ENCODE data around the gene MED20.
"Not testable (repeated sequence)": the region's sequence is repeated elsewhere in the genome, so short reads cannot be mapped to it uniquely, and the experiment has no call there.

The MED20 gene, protein sequence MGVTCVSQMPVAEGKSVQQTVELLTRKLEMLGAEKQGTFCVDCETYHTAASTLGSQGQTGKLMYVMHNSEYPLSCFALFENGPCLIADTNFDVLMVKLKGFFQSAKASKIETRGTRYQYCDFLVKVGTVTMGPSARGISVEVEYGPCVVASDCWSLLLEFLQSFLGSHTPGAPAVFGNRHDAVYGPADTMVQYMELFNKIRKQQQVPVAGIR

DNA sequence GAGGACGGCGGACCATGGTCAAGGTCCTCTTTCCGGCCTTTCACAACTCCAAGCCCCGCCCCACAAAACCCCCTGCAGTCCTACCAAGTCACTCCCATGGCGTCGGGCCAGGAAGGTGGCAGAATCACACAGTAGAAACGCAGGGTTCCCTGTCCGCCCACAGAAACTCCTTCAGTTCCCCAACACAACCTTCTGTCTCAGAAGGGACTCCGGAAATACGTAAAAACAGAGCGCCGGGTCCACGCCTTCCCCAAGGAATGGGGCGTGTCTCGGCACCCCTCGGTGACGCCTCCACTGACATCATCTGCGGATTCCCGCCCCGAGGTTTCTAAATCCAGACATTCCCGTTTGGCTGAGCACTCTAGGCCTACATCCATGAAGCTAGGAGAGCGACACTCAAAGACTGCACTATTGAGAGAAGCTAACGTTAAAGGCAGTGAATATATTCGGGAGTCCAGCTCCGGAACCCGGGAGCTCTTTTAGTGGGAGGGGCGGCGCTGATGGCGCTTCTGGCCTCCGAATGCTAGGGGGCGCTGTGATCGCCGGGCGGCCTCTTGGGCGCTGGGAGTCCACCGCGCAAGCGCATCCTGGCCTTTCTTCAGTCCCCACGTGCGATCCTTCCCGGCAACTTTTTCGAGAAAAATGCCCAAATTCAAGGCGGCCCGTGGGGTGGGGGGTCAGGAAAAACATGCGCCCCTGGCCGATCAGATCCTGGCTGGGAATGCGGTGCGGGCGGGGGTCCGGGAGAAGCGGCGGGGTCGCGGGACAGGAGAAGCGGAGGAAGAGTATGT lies at the start of gene MED20, which contains the start of gene BYSL:
Gene MED20, minus strand, starts transcription at position 219 of the 791 bp plus-strand sequence. Its CDS starts 121 bp downstream, at position 98.
Gene BYSL, plus strand, starts transcription at position 579 of the 791 bp plus-strand sequence. Its CDS starts 64 bp downstream, at position 643.
- peak; percentile 85 for DNase-seq

DNA sequence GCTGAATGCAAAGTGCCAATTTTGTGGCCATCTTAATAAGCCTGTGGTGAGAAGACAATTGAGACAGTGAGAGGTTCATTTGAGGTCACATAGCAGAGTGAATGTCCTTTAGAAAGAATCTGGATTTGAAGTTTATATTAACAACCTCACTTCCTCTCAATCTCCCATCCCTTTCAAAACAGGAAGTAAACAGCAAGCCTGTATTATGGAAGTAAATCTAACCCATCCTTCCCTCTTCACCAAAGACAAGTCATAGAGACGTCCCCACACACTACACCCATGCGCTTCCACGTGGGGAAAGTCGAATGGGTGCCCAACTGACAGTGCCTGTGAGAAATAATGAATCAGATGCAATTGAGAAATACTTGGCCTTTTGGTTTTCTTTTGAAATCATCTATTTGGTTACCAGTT lies 49.5 kb upstream of the MED20 start:
- no peak for DNase-seq

DNA sequence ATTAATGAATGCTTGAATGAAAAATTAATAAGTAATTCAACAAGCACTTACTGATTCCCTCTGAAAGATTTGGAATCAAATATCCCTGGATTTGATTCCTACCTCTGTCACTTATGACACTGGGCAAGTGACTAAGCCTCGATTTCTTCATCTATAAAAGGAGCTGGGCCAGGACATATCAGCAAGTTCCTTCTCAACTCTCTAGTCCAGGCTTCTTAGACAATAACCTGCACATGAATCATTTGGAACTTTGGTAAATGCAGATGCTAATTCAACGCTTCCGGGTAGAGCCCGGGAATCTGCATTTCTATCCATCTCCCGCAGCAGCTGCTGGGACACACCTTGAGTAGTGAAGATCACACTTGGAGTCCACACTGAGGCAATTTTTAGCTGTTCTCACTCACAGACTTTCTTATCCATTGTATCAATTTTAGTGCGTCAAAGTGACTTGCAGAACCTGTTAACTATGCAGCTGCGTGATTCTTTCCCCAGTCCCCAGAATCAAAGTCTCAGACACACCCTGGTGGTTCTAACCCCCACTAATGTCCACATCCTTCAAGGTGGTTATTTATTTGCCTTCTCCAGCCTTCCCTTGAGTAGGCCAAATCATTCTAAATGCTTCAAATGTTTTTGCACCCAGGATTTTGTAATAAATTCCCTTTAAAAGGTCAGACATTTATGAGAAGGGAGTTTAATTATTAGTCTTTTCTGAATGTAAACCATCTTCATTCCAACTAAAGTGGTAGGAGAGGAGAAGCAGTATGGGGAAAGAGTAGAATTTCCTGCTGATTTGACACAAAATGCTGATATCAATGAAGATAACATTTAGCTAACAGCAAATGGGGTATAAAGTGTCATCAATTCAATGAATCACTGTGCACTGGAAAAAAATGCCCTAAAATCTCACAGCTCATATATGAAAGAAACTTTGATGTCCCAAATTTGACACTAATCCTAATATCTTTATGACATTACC lies 46.7 kb upstream of the MED20 start:
- DNase-seq, result no peak

DNA sequence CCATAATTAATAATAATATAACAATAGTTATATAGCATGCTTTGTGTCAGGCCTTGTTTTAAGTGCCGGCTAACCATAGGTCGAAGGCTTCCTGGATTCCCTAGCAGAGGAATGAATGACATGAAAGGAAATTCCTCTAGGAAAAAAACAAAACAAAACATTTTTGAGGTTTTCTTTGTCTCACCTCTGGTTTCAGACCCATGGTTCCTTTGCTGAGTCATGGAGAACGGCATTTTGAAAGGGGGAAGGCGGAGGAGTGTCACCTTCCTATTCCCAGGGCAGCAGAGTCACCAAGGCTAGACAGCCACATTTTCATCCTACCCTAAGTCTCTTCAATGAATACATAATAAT lies 46.0 kb upstream of the MED20 start:
- no peak for DNase-seq

DNA sequence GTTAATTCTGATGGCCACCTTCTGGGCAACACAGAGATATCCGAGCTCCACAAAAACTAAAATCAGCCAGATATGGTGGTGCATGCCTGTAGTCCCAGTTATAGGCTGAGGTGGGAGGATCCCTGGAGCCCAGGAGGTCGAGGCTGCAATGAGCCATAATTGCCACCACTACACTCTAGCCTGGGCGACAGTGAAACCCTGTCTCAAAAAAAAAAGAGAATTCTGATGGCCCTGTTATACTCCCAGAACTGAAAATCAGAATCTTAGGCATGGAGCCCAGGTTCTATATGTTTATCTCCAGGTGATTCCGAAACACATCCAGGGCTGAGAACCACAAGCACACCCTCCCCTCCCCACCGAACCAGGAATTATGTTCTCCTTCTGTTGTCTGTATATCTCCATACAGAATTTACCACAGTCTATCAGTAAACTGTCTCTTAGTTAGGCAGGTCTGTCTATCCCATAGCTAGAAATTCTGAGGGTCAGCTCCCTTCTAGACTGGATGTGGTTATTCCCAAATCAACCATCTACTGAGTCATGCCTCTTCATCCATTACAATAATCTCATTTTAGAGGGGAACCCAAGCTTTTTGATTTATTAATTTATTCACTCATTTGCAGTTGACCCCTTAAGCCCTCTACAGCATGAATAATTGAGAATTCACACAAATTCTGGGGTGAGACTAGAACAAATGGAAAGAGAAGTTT lies 45.4 kb upstream of the MED20 start:
- DNase-seq, result no peak

DNA sequence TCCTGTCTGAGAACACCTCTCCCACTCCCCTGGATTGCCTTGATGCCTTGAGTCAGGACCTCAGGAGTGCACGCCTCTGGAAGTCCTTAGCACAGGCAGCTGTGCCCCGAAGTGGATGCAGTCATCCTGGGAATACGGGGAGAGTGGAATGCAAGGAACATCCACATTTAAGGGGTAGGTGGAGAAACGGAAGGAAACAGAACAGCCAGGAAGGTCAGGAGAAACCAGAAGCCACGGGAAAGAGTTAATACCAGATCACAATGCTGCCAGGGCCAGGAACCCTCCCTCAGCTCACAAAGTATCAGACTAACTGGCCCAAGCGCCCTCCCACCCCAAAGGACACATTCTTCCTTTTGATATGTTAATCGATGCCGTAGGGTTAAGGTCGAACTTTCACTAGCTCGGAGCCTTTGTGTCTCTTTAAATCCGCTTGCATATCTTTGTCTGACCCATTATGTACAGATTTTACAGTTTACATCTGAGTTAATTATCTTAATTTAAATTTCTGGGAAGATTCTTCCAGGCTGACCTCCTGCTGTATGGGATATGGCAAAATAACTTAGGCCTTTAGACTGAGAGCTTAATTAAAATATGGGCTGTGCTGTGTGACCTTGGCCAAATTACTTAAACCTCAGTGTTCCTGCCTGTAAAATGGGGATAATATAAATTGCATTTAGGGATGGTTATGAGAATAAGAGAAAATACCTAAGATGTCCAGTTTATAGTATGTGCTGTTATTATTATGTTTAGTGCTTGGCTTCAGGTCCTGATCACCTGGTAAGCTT lies 44.7 kb upstream of the MED20 start:
- DNase-seq, result no peak

DNA sequence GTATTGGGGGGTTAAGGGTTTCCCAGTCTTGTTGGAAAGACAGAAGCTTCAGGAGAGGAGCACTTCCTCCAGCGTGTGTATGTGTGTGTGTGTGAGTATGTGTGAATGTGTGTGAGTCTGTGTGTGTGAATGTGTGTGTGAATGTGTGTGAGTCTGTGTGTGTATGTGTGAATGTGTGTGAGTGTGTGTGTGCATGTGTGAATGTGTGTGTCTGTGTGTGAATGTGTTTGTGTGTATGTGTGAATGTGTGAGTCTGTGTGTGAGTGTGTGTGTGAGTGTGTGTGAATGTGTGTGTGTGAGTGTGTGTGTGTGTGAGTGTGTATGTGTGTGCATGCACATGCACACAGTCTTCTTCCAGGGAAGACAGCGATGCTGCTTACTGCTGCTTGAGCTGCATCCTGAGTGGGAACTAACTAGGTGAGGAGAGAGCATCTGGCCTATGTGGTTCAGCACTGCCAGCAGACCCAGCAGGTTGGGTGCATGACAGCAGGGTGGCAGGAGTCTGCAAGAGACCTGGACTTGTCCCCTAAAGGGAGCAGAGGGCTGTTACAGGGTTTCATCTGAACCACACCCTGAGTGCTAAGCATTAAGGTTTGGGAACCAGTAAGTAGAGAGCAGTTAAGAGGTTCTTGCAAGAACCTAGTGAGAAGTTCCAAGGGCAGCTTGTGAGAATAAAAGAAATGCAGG lies 43.4 kb upstream of the MED20 start:
- DNase-seq, result no peak

DNA sequence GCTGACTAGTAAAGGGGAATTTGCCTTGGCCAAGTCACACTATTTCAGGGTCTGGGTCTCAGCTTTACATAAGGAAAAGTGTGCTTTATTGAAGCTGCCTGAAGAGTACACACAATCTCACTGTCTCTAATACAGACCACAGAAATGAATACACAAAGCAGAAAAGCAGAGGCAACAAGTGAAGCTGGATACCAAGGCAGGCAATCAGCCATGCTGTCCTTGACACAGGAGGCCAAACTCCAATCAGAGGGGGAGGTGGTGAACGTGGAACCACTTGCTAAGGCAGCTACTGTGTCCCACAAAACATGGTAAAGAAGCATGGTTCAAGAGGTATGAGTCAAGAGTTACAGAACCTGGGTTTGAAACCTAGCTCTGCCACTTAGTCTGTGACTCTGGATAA lies 42.4 kb upstream of the MED20 start:
- no peak for DNase-seq

DNA sequence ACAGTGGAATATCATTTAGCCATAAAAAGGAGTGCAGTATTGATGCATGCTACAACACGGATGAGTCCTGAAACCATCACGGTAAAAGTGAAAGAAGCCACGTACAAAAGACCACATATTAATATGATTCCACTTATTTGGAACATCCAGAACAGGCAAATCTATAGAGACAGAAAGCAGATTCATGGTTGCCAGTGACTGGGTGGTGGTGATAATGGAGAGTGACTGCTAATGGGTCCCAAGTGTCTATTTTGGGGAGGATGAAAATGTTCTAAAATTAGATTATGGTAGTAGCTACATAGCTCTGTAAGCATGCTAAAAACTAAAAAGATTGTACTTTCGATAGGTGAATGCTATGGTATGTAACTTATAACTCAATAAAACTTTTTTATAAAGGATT lies 39.1 kb upstream of the MED20 start:
- no peak for DNase-seq

DNA sequence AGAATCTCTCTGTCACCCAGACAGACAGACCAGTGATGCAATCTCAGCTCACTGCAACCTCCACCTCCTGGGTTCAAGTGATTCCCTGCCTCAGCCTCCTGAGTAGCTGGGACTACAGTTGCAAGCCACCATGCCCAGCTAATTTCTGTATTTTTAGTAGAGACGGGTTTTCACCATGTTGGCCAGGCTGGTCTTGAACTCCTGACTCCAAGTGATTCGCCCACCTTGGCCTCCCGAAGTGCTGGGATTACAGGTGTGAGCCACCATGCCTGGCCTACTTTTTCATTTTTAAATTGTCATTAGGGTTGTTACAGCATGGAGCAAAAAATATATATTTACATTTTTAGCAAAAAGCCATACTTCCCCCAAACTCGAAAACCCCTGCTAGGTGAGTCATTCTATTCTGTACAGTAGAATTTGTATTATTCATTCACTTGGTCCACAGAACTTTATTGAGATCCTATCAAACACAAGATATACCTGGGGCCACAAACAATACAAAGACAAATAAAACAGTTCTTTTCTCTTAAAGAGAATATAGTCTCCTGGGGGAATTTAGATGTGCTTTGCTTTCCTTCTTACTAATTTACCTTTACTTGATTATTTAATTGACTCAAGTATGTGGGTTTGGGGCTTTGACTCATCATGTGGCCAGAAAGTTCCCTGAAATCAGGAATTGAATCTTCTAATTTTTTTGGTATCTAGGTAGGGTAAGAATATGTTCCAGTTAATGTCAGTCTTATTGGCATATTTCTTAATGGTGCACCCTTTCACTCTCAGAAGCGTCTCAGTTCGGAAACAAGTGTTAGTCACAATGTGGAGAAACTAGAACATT lies 37.3 kb upstream of the MED20 start:
- no peak for DNase-seq

DNA sequence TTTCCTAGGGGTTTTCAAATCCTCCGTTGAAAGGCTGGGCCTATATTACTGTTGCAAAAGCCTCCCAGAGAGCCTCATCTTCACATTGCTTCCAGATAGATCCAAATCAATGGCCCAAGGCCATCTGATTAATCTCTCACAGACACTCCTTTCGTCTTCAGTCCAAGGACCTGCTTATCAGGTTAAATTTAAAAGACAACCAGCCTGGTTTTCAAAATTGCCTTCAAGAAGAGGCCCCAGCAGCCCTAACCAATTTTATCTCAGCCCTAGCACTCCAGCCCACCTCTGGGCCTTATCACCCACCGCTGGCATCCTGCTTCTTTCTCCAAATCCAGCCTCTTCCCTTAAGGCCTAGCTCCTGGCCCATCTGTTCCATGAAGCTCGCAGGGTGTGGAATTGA lies 36.2 kb upstream of the MED20 start:
- no peak for DNase-seq

DNA sequence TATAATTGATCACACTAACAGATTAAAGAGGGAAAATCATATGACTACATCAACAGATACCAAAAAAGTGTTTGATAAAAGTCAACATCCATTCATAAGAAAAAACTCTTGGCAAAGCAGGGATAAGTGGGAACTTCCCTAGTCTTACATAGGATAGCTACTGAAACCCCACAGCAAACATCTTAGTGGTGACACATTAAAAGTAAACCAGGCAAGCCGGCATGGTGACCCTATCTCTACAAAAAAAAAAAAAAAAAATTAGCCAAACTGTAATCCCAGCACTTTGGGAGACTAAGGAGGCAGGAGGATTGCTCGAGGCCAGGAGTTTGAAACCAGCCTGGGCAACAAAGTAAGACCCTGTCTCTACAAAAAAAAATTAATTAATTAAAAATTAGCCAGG lies 34.5 kb upstream of the MED20 start:
- DNase-seq, result no peak

DNA sequence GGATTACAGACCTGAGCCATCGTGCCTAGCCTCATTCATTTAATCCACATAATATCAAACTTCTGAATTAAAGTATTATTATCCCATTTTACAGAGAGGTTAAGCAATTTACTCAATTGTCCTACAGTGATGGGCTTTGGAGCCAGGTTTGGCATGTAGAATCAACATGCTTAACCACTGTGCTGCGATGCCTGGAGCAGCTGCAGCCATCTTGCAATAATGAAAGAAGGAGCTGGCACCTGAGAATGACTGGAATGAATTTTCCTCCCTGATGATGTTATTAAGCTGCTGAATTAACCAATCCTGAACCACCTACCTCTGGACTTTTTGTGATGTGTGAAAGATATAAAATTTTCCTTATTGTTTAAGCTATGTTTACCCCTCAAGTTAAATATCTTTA lies 33.7 kb upstream of the MED20 start:
- DNase-seq, result no peak

DNA sequence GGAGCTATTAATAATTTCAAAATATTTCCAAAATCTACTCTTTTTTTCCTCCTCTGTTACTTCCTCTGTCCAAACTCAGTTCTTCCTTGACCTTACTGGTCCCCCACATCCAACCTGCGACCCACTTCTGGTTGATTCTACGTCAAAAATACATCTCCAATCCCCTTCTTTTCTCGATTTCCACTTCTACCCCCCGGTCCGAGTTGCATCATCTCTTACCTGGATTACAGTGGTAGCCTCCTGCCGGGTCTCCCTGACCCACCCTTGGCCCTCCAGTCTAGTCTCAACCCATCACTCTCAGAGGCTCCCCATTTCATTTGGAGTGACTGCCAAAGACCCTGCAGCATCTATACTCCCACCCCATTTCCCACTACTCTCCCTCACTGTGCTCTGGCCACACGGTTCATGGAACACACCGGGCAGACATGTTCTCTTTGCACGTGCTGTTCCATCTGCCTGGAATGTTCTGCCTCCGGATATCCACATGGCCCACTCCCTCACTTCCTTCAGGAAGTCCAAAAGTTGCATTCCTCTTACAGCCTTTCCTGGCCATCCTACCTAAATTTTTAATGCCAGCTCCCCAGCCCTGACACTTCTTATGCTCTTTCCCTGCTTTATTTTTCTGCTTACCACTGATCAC lies 26.8 kb upstream of the MED20 start:
- DNase-seq, result no peak

DNA sequence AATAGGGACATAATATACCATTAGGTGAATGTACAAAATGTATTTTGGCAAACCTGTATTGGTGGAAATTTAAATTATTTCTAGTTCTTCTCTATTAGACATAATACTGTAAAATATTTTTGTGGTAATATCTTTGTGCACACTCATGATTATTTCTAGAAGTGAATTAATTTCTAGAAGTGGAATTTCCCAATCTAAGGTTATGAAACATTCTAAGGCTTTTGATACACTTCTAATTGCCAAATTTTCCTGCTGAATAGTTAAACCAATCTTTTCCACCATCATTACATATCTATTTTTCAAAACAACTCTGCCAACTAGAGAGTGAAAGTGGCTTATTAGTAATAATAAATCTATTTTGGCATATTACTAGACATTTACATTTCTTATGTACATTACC lies 22.5 kb upstream of the MED20 start:
- DNase-seq, result no peak

DNA sequence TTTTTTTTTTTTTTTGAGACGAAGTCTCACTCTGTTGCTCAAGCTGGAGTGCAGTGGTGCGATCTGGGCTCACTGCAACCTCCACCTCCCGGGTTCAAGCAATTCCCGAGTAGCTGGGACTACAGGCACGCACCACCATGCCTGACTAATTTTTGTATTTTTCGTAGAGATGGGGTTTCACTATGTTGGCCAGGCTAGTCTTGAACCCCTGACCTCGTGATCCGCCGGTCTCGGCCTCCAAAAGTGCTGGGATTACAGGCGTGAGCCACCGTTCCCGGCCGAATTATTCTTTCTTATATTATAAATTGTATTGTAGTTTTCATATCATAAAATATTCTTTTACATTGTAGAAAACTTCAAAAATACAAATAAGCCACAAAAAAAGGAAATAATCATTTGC lies 21.9 kb upstream of the MED20 start:
- not testable (repeated sequence) for DNase-seq

DNA sequence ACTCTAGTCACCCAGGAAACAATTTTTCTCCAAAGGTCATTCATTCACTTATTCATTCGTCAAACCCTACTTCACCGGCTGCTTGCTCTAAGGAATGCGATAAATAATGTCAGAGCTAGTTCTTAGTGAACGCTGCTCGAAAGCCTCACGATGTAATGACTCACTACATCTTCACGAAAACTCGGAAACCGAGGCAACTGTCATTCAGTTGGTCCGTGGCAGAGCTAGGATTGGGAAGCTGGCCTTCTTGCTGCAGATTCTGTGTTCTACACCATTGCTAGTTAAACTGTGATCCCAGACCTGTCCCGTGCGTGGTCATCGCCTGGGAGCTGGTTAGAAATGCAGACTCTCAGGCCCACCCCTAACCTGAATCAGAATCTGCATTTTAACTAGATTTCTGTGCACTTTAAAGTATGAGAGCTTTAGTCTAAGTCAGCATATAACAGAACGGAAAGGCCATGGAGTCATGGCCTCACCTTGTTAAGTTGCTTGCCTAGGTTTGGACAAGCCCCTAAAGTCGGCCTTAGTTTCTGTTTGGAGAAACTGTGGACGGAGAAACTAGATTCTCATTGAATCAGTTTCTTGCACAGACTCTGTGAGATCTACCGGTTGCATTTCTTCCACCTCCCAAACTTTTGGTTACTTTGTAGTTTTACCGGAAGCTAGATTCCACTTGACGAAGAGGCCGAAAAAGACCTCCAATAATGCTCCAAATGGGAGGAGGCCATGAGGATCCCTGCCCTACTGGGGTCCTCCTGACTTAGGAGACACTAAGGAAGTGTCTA lies 21.3 kb upstream of the MED20 start:
- DNase-seq, result no peak

DNA sequence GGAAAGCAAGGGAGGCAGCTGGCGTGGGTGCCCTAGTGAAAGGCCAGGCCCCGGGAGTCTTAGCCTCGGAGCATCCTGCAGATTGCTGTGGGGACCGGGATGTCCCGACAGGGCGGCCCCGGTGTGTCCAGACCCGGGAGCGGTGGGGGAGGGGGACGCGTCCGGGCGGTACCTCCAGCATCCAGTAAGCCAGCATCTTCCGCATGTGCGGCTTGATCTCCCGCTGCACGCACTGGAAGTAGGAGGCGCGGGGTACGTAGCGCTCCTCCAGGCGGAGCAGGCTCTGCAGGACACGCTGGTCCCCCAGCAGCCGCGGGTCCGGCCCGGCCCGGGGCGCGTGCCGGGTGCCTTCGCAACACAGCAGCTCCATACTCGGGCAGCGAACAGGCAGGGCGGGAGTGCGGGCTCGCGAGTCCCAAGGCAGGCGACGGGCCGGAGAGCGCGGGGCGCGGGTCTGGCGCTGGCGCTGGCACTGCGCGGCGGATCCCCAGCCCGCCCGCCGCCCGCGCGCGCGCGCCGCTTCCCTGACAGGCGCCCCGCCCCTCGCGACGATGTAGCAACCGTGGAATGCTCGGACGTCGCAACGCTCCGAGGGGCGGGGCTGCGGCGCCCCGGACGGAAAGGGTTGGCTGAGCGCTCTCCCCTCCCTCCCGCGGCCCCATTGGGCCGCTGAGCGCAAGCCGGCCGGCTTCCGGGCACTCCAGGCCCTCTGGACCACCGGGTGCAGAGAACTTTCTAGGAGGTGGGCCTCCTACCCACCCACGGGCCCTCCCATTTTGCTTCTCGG lies 20.5 kb upstream of the MED20 start, which contains the start of gene CCND3:
Gene CCND3, minus strand, starts transcription at position 529 of the 787 bp plus-strand sequence. Its CDS starts 159 bp downstream, at position 370.
- peak; percentile 84 for DNase-seq
